ENCODE data around the gene RAB10.

DNA sequence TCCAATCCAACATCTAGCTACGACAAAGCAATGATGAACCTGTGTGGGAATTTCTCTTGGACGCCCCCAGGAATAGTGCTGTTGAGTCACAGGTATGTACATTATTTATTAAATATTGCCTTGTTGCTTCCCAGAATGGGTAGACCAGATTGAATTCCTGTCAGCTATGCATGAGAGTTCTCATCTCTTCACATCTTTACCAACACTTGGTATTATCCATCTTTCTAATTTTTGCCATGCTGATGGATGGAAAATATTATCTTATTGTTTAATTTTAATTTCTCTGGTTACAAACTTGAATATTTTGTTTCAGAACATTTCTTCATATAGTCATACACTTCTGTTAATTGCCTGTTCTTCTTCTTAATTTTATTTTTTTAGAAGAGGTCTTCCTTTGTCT lies 9.6 kb upstream of the RAB10 start:
- TF ChIP-seq POLR2A (IDR thresholded peaks at IDR 0.05) (no peak), EP300 (IDR thresholded peaks at IDR 0.05) (no peak)
- TF ChIP-seq, protein P1, sequence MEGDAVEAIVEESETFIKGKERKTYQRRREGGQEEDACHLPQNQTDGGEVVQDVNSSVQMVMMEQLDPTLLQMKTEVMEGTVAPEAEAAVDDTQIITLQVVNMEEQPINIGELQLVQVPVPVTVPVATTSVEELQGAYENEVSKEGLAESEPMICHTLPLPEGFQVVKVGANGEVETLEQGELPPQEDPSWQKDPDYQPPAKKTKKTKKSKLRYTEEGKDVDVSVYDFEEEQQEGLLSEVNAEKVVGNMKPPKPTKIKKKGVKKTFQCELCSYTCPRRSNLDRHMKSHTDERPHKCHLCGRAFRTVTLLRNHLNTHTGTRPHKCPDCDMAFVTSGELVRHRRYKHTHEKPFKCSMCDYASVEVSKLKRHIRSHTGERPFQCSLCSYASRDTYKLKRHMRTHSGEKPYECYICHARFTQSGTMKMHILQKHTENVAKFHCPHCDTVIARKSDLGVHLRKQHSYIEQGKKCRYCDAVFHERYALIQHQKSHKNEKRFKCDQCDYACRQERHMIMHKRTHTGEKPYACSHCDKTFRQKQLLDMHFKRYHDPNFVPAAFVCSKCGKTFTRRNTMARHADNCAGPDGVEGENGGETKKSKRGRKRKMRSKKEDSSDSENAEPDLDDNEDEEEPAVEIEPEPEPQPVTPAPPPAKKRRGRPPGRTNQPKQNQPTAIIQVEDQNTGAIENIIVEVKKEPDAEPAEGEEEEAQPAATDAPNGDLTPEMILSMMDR (IDR thresholded peaks at IDR 0.05) = no peak
